HG03565 (cell line): ENCODE results near the gene COPS6.

Experiments used
- ATAC-seq: cut with Tn5 transposase; IDR thresholded peaks from one replicate; pipeline ENCODE4 v1.9.1; 2021; ENCODE audit warnings: mild to moderate bottlenecking, moderate library complexity; ENCODE audit not compliant: unreplicated experiment

Gene COPS6

GRCh38 chr7:100079024-100079560 is 9.7 kb upstream of the COPS6 start:
- ATAC-seq, result no peak

GRCh38 chr7:100080907-100081534 is 7.7 kb upstream of the COPS6 start:
- no peak for ATAC-seq

- peak; percentile 73 for ATAC-seq
Measured at GRCh38 chr7:100081535-100082102, 7.2 kb upstream of the COPS6 start, which contains the start of gene ZNF3. Gene ZNF3, minus strand, starts transcription at chr7:100081723. Its CDS starts 4,366 bp downstream, at chr7:100077357.

- ATAC-seq, result no peak
Measured at GRCh38 chr7:100082978-100083377, 5.8 kb upstream of the COPS6 start.

GRCh38 chr7:100085515-100085914 is 3.3 kb upstream of the COPS6 start:
- no peak for ATAC-seq

- ATAC-seq, result no peak
Measured at GRCh38 chr7:100087055-100087750, 1.6 kb upstream of the COPS6 start.

- ATAC-seq, result no peak
Measured at GRCh38 chr7:100088095-100088620, 611 bp upstream of the COPS6 start.

- no peak for ATAC-seq
Measured at GRCh38 chr7:100089458-100090196, 858 bp downstream of the COPS6 start.

- no peak for ATAC-seq
Measured at GRCh38 chr7:100090527-100091410, 2.0 kb downstream of the COPS6 start.

- no peak for ATAC-seq
Measured at GRCh38 chr7:100091411-100092181, 2.8 kb downstream of the COPS6 start.

- ATAC-seq, result no peak
Measured at GRCh38 chr7:100093054-100093453, 4.3 kb downstream of the COPS6 start.

- ATAC-seq, result no peak
Measured at GRCh38 chr7:100093498-100093897, 4.7 kb downstream of the COPS6 start.

GRCh38 chr7:100093925-100094486 is 5.2 kb downstream of the COPS6 start:
- ATAC-seq, result no peak

- ATAC-seq, result no peak
Measured at GRCh38 chr7:100095289-100095688, 6.5 kb downstream of the COPS6 start.

- ATAC-seq, result no peak
Measured at GRCh38 chr7:100095704-100096103, 6.9 kb downstream of the COPS6 start.

- no peak for ATAC-seq
Measured at GRCh38 chr7:100098913-100099312, 10.1 kb downstream of the COPS6 start.

GRCh38 chr7:100099452-100099851 is 10.7 kb downstream of the COPS6 start:
- ATAC-seq, result no peak

GRCh38 chr7:100100420-100101015 is 11.7 kb downstream of the COPS6 start:
- ATAC-seq, result peak; percentile 55
